CD14-positive monocyte (primary cell): ENCODE results near the gene S100A1. TPM values are rescaled to one million over a fixed set of nuclear protein-coding genes. Genes with fewer than 3 reads are reported as not detected.

Source experiments
- DNase-seq, 3 donors: peaks; one replicate each; pipeline ENCODE4 v3.0.0-alpha.2; 2011 to 2022
- H2AFZ ChIP-seq: 2 replicates; pipeline ENCODE4 v1.6.0; 2012; ENCODE audit warnings: mild to moderate bottlenecking, low read depth, low read length, inconsistent platforms; ENCODE audit not compliant: insufficient read depth, poor library complexity, severe bottlenecking
- H3K27ac ChIP-seq, 2 donors: 1 replicate in 1 of 2; 2 replicates in 1 of 2; pipeline ENCODE4 v1.5.1; 2012 to 2013; ENCODE audit warnings: low read length in 2 of 2, control low read depth in 1 of 2, inconsistent platforms in 1 of 2, low read depth in 1 of 2, mild to moderate bottlenecking in 1 of 2
- H3K27me3 ChIP-seq, 2 donors: one replicate each; pipeline versions ENCODE4 v1.6.0 to v1.6.1; 2011 to 2013; ENCODE audit warnings: low read length in 2 of 2; ENCODE audit not compliant: control insufficient read depth in 2 of 2, insufficient read depth in 2 of 2
- H3K36me3 ChIP-seq, 2 donors: replicated peaks in 1 of 2; 1 replicate in 1 of 2; 2 replicates in 1 of 2; pipeline versions ENCODE4 v1.5.1 to v1.6.1; 2012 to 2013; ENCODE audit warnings: low read length in 2 of 2, control low read depth in 1 of 2, inconsistent platforms in 1 of 2, mild to moderate bottlenecking in 1 of 2; ENCODE audit not compliant: insufficient read depth in 2 of 2, control insufficient read depth in 1 of 2
- H3K4me1 ChIP-seq, 2 donors: 1 replicate in 1 of 2; 2 replicates in 1 of 2; pipeline versions ENCODE4 v1.5.1 to v1.6.1; 2012 to 2013; ENCODE audit warnings: low read length in 2 of 2, control low read depth in 1 of 2, inconsistent platforms in 1 of 2, mild to moderate bottlenecking in 1 of 2, moderate library complexity in 1 of 2; ENCODE audit not compliant: insufficient read depth in 2 of 2, control insufficient read depth in 1 of 2
- H3K4me2 ChIP-seq: replicated peaks from 2 replicates; pipeline ENCODE3; 2012; ENCODE audit warnings: low read length, moderate library complexity, mild to moderate bottlenecking; ENCODE audit not compliant: poor library complexity, severe bottlenecking; ENCODE audit errors: extremely low read depth
- H3K4me3 ChIP-seq, 3 experiments: fragments of 200-600 bp in 1 of 3; sonication (generic) in 1 of 3; replicated peaks in 1 of 3; 1 replicate in 2 of 3; 2 replicates in 1 of 3; pipeline ENCODE4 v1.5.1; 2011 to 2013; ENCODE audit warnings: low read length in 3 of 3, mild to moderate bottlenecking in 3 of 3, control low read depth in 2 of 3, low read depth in 2 of 3, inconsistent platforms in 1 of 3, moderate library complexity in 1 of 3
- H3K79me2 ChIP-seq: 2 replicates; pipeline ENCODE4 v1.6.0; 2012; ENCODE audit warnings: mild to moderate bottlenecking, control low read depth, inconsistent platforms, low read length, moderate library complexity; ENCODE audit not compliant: insufficient read depth
- H3K9ac ChIP-seq: 2 replicates; pipeline ENCODE4 v1.6.0; 2017; ENCODE audit warnings: low read length, mild to moderate bottlenecking; ENCODE audit not compliant: insufficient read depth, poor library complexity, severe bottlenecking
- H3K9me3 ChIP-seq, 2 donors: replicated peaks in 1 of 2; 1 replicate in 1 of 2; 2 replicates in 1 of 2; pipeline versions ENCODE4 v1.5.1 to v1.6.1; 2012 to 2013; ENCODE audit warnings: low read length in 2 of 2, control low read depth in 1 of 2; ENCODE audit not compliant: control insufficient read depth in 1 of 2, insufficient read depth in 1 of 2
- H4K20me1 ChIP-seq: 2 replicates; pipeline ENCODE4 v1.6.0; 2012; ENCODE audit warnings: mild to moderate bottlenecking, low read length, control low read depth, moderate library complexity; ENCODE audit not compliant: insufficient read depth
- H3K27ac Mint-ChIP-seq, 7 donors: one replicate each; pipeline ENCODE4 v1.8.0; 2020; ENCODE audit warnings: mild to moderate bottlenecking in 7 of 7, mixed read lengths in 7 of 7, moderate library complexity in 6 of 7, inconsistent platforms in 2 of 7
- H3K27me3 Mint-ChIP-seq, 3 donors: one replicate each; pipeline ENCODE4 v1.8.0; 2021 to 2022; ENCODE audit warnings: low read depth in 3 of 3, mild to moderate bottlenecking in 3 of 3, mixed read lengths in 3 of 3, moderate library complexity in 3 of 3, inconsistent platforms in 1 of 3
- H3K36me3 Mint-ChIP-seq, 2 donors: one replicate each; pipeline ENCODE4 v1.8.0; 2020; ENCODE audit warnings: mixed read lengths in 2 of 2, inconsistent platforms in 1 of 2, mild to moderate bottlenecking in 1 of 2
- H3K4me1 Mint-ChIP-seq: one replicate; pipeline ENCODE4 v1.8.0; 2020; ENCODE audit warnings: mild to moderate bottlenecking, mixed read lengths
- H3K4me3 Mint-ChIP-seq, 2 donors: one replicate each; pipeline ENCODE4 v1.8.0; 2020; ENCODE audit warnings: mild to moderate bottlenecking in 2 of 2, mixed read lengths in 2 of 2, moderate library complexity in 1 of 2
- H3K9me3 Mint-ChIP-seq, 7 donors: one replicate each; pipeline ENCODE4 v1.8.0; 2020 to 2022; ENCODE audit warnings: mixed read lengths in 7 of 7, mild to moderate bottlenecking in 6 of 7, moderate library complexity in 6 of 7, inconsistent platforms in 2 of 7
- CTCF ChIP-seq: fragments of 200-600 bp; IDR thresholded peaks from one replicate; pipeline ENCODE4 v1.8.0; 2022; ENCODE audit warnings: antibody characterized with exemption, mild to moderate bottlenecking
- WGBS: methylation state at CpG from one replicate; pipeline ENCODE4 v1.1.5; 2013; ENCODE audit warnings: missing lambda C conversion rate; ENCODE audit not compliant: insufficient coverage; 5-methylcytosine and 5-hydroxymethylcytosine counted together
- intact Hi-C, 2 donors: fragments of 100-400 bp; cut with micrococcal nuclease; formaldehyde crosslinking; loops; one replicate each; pipeline versions ENCODE4 v1.15.0 to v1.15.1; 2023
- polyA plus RNA-seq, 3 donors: library from polyadenylated mRNA; depleted of rRNA in 1 of 3; unstranded in 2 of 3; stranded (reverse) in 1 of 3; fragments of 300-500 nt in 2 of 3; fragments of >200 nt in 1 of 3; fragmentation: Illumina TruSeq in 2 of 3; gene quantifications; 1 replicate in 2 of 3; 2 replicates in 1 of 3; pipeline ENCODE4 v1.2.3, GENCODE V29; 2012 to 2021

The S100A1 gene
- polyA plus RNA-seq, 3 donors: not detected

GRCh38 chr1:153629971-153630370 lies 1.7 kb downstream of the S100A1 start:
- Mint-ChIP-seq H3K9me3 (no peaks in the 10 kb centered on the region), H3K36me3 (peaks cover 0 to 4% of the 10 kb centered on the region in 2 donors), H3K27me3 (peaks cover 11 to 16% (median 14%) of the 10 kb centered on the region in 3 donors), H3K4me3 (no peak overlapping the region), H3K27ac (no peak overlapping the region), H3K4me1 (peaks cover 48% of the 10 kb centered on the region)
- Histone ChIP-seq H3K79me2 (peaks cover 9% of the 10 kb centered on the region), H3K4me1 (peaks cover 29 to 45% of the 10 kb centered on the region in 2 donors), H3K27ac (no peak overlapping the region), H3K36me3 (no peaks in the 10 kb centered on the region), H3K9ac (no peak overlapping the region), H2AFZ (no peak overlapping the region), H4K20me1 (peaks cover 6% of the 10 kb centered on the region), H3K4me2 (no peak overlapping the region), H3K4me3 (no peak overlapping the region), H3K9me3 (no peaks in the 10 kb centered on the region), H3K27me3 (peaks cover 0 to 3% of the 10 kb centered on the region in 2 donors)
- intact Hi-C loops: loop anchor here (5.0 to 10.0 kb wide), 5 partner anchors 33 to 107 kb away; partner anchors contain the start of gene ILF2 (in 1 of the 2)
- DNase-seq: no peak
- no peak for TF ChIP-seq CTCF
- 80% methylated on average over 1 of the region's 1 CpG for WGBS

- Histone ChIP-seq H3K4me1 (peaks cover 33 to 49% of the 10 kb centered on the region in 2 donors), H3K27ac (no peak overlapping the region), H3K27me3 (peaks cover 0 to 3% of the 10 kb centered on the region in 2 donors), H2AFZ (no peak overlapping the region), H4K20me1 (peaks cover 10% of the 10 kb centered on the region), H3K9ac (no peak overlapping the region), H3K4me3 (no peak overlapping the region), H3K79me2 (peaks cover 13% of the 10 kb centered on the region), H3K36me3 (no peaks in the 10 kb centered on the region), H3K9me3 (no peaks in the 10 kb centered on the region), H3K4me2 (no peak overlapping the region)
- TF ChIP-seq CTCF: no peak
- H3K27me3 Mint-ChIP-seq: peaks cover 11 to 16% (median 14%) of the 10 kb centered on the region in 3 donors
- 98% methylated on average over 5 of the region's 7 CpGs for WGBS
- no peak overlapping the region for H3K4me3 Mint-ChIP-seq
- H3K9me3 Mint-ChIP-seq: no peaks in the 10 kb centered on the region
- no peak for DNase-seq
- peaks cover 50% of the 10 kb centered on the region for H3K4me1 Mint-ChIP-seq
- intact Hi-C loops: loop anchor here (5.0 kb wide), 4 partner anchors 33 to 107 kb away; partner anchors contain the start of gene ILF2 (in 1 of the 2)
- peaks cover 0 to 4% of the 10 kb centered on the region in 2 donors for H3K36me3 Mint-ChIP-seq
- H3K27ac Mint-ChIP-seq: no peak overlapping the region
Measured at GRCh38 chr1:153630384-153630783, 2.1 kb downstream of the S100A1 start.
